Common myeloid progenitor, CD34-positive (primary cell): Measurements from ENCODE around the gene VCAN.

Experiments
- CTCF ChIA-PET: fragments of 350-600 bp; sonication (Branson Sonifier 250); formaldehyde crosslinking; loops from one replicate; lab custom pipeline; 2021; ENCODE audit warnings: antibody characterized with exemption; lab: Charles Lee
- POLR2A ChIA-PET: fragments of 350-600 bp; sonication (Branson Sonifier 250); formaldehyde crosslinking; loops from one replicate; lab custom pipeline; 2021; ENCODE audit warnings: antibody characterized with exemption; lab: Charles Lee
- DNase-seq, 3 donors: peaks; one replicate each; pipeline versions ENCODE4 v3.0.0 to v3.0.0-alpha.2; 2013
- H3K27ac ChIP-seq, 2 experiments: 1 replicate in 1 of 2; 2 replicates in 1 of 2; pipeline ENCODE4 v1.7.0; 2013; ENCODE audit warnings: inconsistent platforms in 2 of 2, low read length in 2 of 2, mild to moderate bottlenecking in 2 of 2, low read depth in 1 of 2, moderate library complexity in 1 of 2; ENCODE audit not compliant: severe bottlenecking in 2 of 2, insufficient read depth in 1 of 2, poor library complexity in 1 of 2
- H3K27me3 ChIP-seq, 5 experiments: replicated peaks in 2 of 5; 1 replicate in 3 of 5; 2 replicates in 2 of 5; pipeline versions ENCODE4 v1.6.1 to v1.7.0; 2013; ENCODE audit warnings: low read length in 4 of 5, mild to moderate bottlenecking in 2 of 5, moderate library complexity in 2 of 5, inconsistent platforms in 1 of 5; ENCODE audit not compliant: insufficient read depth in 5 of 5, control insufficient read depth in 4 of 5
- H3K36me3 ChIP-seq, 4 experiments: 1 replicate in 2 of 4; 2 replicates in 2 of 4; pipeline versions ENCODE4 v1.6.1 to v1.7.0; 2013; ENCODE audit warnings: low read length in 3 of 4, control low read depth in 1 of 4, mild to moderate bottlenecking in 1 of 4; ENCODE audit not compliant: control insufficient read depth in 4 of 4, insufficient read depth in 4 of 4
- H3K4me1 ChIP-seq, 4 experiments: 1 replicate in 3 of 4; 2 replicates in 1 of 4; pipeline versions ENCODE4 v1.6.1 to v1.7.1; 2013; ENCODE audit warnings: low read length in 3 of 4, mild to moderate bottlenecking in 3 of 4, control low read depth in 1 of 4, inconsistent platforms in 1 of 4, moderate library complexity in 1 of 4; ENCODE audit not compliant: control insufficient read depth in 4 of 4, insufficient read depth in 4 of 4; ENCODE audit errors: control extremely low read depth in 1 of 4
- H3K4me3 ChIP-seq, 7 experiments: 1 replicate in 4 of 7; 2 replicates in 3 of 7; pipeline versions ENCODE4 v1.5.1 to v1.7.0; 2013; ENCODE audit warnings: mild to moderate bottlenecking in 7 of 7, low read length in 6 of 7, moderate library complexity in 6 of 7, inconsistent platforms in 2 of 7, low read depth in 2 of 7, control low read depth in 1 of 7; ENCODE audit not compliant: insufficient read depth in 4 of 7, control insufficient read depth in 1 of 7; ENCODE audit errors: extremely low read depth in 1 of 7
- H3K9me3 ChIP-seq, 5 experiments: 1 replicate in 4 of 5; 2 replicates in 1 of 5; pipeline versions ENCODE4 v1.6.1 to v1.7.1; 2013; ENCODE audit warnings: low read length in 4 of 5, mild to moderate bottlenecking in 2 of 5, inconsistent platforms in 1 of 5, low read depth in 1 of 5, moderate library complexity in 1 of 5; ENCODE audit not compliant: control insufficient read depth in 4 of 5, insufficient read depth in 2 of 5; ENCODE audit errors: control extremely low read depth in 1 of 5
- WGBS: methylation state at CpG from one replicate; pipeline ENCODE4 v1.1.5; 2013; ENCODE audit not compliant: insufficient coverage; 5-methylcytosine and 5-hydroxymethylcytosine counted together

VCAN gene

DNA sequence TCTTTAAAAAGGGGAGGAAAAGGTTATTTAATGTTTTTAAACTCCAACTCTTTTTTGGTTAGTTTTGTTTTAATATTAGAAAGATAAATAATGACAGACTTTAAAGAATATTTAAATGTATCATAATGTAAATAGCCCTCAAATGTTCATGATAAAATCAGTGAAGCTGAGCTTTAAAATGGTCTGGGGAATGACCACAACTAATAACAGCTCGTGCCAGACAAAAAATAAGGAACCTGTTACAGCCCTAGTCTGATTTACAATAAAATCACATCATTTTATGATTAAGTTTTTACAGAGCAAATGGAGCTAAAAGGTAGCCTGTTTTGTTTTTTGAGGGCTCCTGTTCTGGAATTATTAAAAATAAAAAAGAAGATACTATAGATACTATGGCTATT is 46.1 kb downstream of the VCAN start:
- no CpG with 5 or more reads among the region's 1 CpG for WGBS
- DNase-seq, result no peak
- H3K27ac ChIP-seq, result no peak overlapping the region
- H3K27me3 ChIP-seq, result no peaks in the 10 kb centered on the region
- CTCF ChIA-PET, result interaction anchor here (0.6 kb wide), 1 partner anchor 601 kb away, joined by 3 read pairs; no protein-coding TSS in a partner anchor
- no peaks in the 10 kb centered on the region for H3K9me3 ChIP-seq
- no peak overlapping the region for H3K4me3 ChIP-seq
- no peaks in the 10 kb centered on the region for H3K4me1 ChIP-seq
- POLR2A ChIA-PET, result no interaction called here
- no peaks in the 10 kb centered on the region for H3K36me3 ChIP-seq

DNA sequence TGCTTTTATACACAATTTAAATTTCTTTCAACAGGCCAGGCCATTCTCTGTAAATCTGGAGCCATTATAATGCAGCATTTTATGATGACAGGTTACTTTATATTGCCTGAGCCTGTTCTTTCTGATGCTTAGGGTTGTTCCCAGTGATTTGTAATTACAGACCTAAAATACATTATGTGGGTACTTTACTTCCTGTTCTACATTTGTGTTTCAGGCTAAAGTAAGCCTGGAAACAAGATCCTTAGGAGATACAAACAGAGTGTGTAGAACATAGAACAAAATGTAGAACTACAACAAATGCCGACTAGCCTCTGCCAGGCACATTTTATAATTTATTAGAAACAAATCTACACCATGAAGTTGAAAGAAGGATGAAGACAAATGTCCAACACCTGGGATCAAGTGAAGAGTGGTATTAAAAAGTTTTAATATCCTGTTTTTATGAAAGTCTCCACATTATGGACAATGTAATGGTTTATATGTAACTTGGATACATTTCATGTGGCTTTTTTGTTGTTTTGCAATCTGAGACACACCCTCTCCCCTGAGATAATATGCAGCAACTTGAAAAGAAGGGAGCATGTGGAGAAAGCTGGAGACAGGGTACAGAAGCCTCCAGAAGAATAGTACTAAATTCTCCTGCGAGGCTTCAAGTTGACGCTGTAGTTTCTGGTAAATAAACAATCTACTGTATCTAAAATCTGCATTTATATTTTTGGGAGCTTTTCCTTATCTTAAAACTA is 46.9 kb downstream of the VCAN start:
- no peaks in the 10 kb centered on the region for H3K36me3 ChIP-seq
- WGBS, result no CpG with 5 or more reads among the region's 3 CpGs
- no peak overlapping the region for H3K27ac ChIP-seq
- no peak overlapping the region for H3K4me3 ChIP-seq
- H3K27me3 ChIP-seq, result no peaks in the 10 kb centered on the region
- H3K4me1 ChIP-seq, result no peaks in the 10 kb centered on the region
- H3K9me3 ChIP-seq, result no peaks in the 10 kb centered on the region
- CTCF ChIA-PET, result no interaction called here
- DNase-seq, result no peak
- POLR2A ChIA-PET, result no interaction called here

DNA sequence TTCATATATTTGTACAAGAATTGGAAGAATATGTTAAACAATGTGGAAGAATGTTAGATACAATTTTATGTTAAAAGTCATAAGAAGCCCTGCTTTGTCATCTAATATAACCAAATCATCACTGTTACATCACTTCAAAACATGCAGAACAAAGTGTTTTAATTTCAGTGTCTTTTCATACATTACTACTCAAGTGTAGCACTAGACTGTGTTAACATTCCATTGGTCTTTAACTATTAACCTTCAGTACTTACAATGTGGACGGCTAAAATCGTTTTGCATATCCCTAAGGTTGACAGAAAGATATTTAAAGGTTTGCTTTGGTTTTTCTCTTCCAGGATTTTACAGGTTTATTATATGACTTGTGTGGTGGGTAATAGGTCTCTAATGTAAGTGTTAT is 50.9 kb downstream of the VCAN start:
- no peaks in the 10 kb centered on the region for H3K9me3 ChIP-seq
- ChIA-PET POLR2A (no interaction called here), CTCF (no interaction called here)
- H3K27ac ChIP-seq, result no peak overlapping the region
- no peak overlapping the region for H3K4me3 ChIP-seq
- no peak for DNase-seq
- H3K27me3 ChIP-seq, result no peaks in the 10 kb centered on the region
- H3K36me3 ChIP-seq, result no peaks in the 10 kb centered on the region
- peaks cover 0 to 5% (median 0%) of the 10 kb centered on the region in 4 experiments for H3K4me1 ChIP-seq
- no CpG with 5 or more reads among the region's 2 CpGs for WGBS

DNA sequence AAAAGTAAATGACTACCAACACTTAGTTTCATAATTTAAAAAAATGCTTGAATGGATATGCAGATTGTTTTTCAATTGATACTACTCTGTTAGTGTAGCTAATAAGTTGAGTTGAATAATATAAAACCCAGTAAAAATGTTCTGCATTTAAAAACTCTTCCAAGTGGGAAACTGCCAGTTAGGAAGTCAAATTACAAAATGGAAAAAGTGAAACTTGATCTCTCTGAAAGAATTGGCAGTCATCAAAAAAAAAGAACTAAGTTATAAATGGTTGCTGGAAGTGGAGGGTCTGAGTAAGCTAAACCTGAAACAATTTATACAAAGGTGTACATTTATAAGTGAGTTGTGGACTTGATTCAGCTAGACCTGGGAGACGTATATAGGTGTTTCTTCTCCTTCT is 52.4 kb downstream of the VCAN start:
- no peaks in the 10 kb centered on the region for H3K9me3 ChIP-seq
- no peak overlapping the region for H3K27ac ChIP-seq
- no peak for DNase-seq
- POLR2A ChIA-PET, result no interaction called here
- no peaks in the 10 kb centered on the region for H3K27me3 ChIP-seq
- no peaks in the 10 kb centered on the region for H3K36me3 ChIP-seq
- CTCF ChIA-PET, result no interaction called here
- no CpG with 5 or more reads among the region's 1 CpG for WGBS
- no peak overlapping the region for H3K4me3 ChIP-seq
- H3K4me1 ChIP-seq, result peaks cover 0 to 5% (median 0%) of the 10 kb centered on the region in 4 experiments

DNA sequence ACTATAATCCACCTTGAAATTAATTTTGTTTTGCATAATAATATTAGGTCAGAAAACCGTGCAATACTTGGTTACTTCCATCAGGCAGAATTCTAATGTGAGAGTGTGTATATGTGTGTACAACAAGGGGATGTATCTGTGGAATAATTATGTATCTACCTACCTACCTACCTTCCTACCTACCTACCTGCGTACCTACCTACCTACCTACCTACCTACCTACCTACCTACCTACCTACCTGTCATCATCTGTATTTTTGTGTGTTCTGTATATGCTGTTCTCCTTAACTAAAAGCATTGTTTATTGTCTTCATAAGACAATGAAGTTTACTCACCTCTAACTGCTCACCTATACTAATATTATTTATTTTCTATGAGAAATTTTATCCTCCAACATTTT is 52.8 kb downstream of the VCAN start:
- Histone ChIP-seq H3K36me3 (no peaks in the 10 kb centered on the region), H3K9me3 (no peaks in the 10 kb centered on the region), H3K27me3 (no peaks in the 10 kb centered on the region), H3K27ac (no peak overlapping the region), H3K4me3 (no peak overlapping the region), H3K4me1 (peaks cover 0 to 5% (median 0%) of the 10 kb centered on the region in 4 experiments)
- no peak for DNase-seq
- CTCF ChIA-PET, result interaction anchor here (1.1 kb wide), 1 partner anchor 15 kb away, joined by 3 read pairs; no protein-coding TSS in a partner anchor
- POLR2A ChIA-PET, result no interaction called here
- WGBS, result no CpG with 5 or more reads among the region's 2 CpGs

DNA sequence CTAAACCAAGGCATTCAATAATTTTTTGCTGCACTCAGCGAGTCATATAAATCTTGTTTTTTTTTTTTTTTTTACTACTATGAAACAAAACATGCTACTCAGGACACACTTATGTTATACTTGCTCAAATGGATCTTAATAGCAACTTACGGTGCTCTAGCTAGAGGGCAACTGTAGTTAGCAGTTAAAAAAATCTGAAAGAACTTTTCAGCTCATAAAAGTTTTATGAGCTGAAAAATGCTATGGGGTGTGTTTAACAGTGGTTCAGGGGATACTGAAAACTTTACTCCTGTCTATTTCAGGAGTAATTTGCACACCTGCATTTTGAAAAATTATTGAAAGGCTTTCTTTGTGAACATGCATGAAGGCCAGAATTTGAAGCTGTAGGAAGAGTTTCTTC is 53.4 kb downstream of the VCAN start:
- no peaks in the 10 kb centered on the region for H3K36me3 ChIP-seq
- H3K4me1 ChIP-seq, result peaks cover 0 to 5% (median 0%) of the 10 kb centered on the region in 4 experiments
- no peak for DNase-seq
- H3K4me3 ChIP-seq, result no peak overlapping the region
- H3K27me3 ChIP-seq, result no peaks in the 10 kb centered on the region
- 94% methylated on average over 2 of the region's 2 CpGs for WGBS
- POLR2A ChIA-PET, result no interaction called here
- H3K27ac ChIP-seq, result no peak overlapping the region
- CTCF ChIA-PET, result interaction anchor here (1.1 kb wide), 1 partner anchor 15 kb away, joined by 3 read pairs; no protein-coding TSS in a partner anchor
- H3K9me3 ChIP-seq, result no peaks in the 10 kb centered on the region

DNA sequence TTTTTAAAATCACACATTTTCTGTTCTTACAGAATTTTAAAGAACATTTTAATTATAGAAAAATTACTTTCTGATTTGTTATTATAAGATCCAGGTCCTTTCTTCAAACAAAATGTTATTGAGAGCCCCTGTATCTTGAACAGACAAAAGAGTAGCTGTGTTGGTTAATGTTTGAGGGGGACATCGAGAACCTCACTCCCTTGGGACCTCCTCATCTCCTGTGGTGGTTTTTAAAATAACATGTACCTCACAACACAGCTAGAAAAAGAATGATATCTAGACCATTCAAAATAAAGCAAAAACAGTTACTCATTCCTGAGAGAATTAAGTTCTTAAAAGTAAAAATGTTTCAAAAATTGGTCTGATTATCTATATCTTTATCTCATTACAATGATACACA is 54.7 kb downstream of the VCAN start:
- CTCF ChIA-PET, result no interaction called here
- no peaks in the 10 kb centered on the region for H3K36me3 ChIP-seq

More for the DNA sequence above, 54.7 kb downstream of the VCAN start:
- POLR2A ChIA-PET, result no interaction called here
- peaks cover 0 to 5% (median 0%) of the 10 kb centered on the region in 4 experiments for H3K4me1 ChIP-seq
- DNase-seq, result no peak
- WGBS, result no CpG with 5 or more reads among the region's 1 CpG
- H3K9me3 ChIP-seq, result no peaks in the 10 kb centered on the region
- no peak overlapping the region for H3K27ac ChIP-seq
- H3K4me3 ChIP-seq, result no peak overlapping the region
- no peaks in the 10 kb centered on the region for H3K27me3 ChIP-seq
